ENCODE results near the gene ST3GAL3.

DNA sequence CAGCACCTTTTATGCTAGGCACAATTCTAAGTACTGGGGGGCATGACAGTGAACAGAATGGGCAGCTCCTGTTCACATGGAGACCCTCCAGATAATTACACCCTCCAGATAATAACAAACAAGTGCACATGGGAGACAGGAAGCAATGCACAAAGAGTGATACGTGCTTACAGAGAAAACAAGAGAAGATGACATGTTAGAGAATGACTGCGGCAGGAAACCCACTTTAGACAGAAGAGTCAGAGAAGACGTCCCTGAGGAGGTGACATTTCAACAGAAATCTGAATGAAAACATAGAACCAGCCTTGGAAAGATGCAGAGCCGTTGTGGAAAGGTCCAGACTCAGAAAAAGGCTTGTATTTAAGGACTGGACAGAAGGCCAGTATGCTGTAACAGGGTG lies 171.5 kb downstream of the ST3GAL3 start:
- no peak for TF ChIP-seq POLR2A (IDR thresholded peaks at IDR 0.05)
- TF ChIP-seq, protein P1, sequence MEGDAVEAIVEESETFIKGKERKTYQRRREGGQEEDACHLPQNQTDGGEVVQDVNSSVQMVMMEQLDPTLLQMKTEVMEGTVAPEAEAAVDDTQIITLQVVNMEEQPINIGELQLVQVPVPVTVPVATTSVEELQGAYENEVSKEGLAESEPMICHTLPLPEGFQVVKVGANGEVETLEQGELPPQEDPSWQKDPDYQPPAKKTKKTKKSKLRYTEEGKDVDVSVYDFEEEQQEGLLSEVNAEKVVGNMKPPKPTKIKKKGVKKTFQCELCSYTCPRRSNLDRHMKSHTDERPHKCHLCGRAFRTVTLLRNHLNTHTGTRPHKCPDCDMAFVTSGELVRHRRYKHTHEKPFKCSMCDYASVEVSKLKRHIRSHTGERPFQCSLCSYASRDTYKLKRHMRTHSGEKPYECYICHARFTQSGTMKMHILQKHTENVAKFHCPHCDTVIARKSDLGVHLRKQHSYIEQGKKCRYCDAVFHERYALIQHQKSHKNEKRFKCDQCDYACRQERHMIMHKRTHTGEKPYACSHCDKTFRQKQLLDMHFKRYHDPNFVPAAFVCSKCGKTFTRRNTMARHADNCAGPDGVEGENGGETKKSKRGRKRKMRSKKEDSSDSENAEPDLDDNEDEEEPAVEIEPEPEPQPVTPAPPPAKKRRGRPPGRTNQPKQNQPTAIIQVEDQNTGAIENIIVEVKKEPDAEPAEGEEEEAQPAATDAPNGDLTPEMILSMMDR (IDR thresholded peaks at IDR 0.05) = no peak

Data from testis (tissue), 2 donors.